Activated CD4-positive, alpha-beta T cell treated with anti-CD3 and anti-CD28 coated beads, Interleukin-10, Interleukin-2, amounts not matched to agents 100 ng/mL and 50 ng/mL, durations not matched to agents 16 hours and 8 hours (primary cell): ENCODE measurements around the gene GPHN.

ENCODE experiments used
- DNase-seq: peaks from one replicate; pipeline ENCODE4 v3.0.0-alpha.2; 2020

The GPHN gene

GRCh38 chr14:66972469-66972868 lies 464.5 kb downstream of the GPHN start:
- no peak for DNase-seq

DNA sequence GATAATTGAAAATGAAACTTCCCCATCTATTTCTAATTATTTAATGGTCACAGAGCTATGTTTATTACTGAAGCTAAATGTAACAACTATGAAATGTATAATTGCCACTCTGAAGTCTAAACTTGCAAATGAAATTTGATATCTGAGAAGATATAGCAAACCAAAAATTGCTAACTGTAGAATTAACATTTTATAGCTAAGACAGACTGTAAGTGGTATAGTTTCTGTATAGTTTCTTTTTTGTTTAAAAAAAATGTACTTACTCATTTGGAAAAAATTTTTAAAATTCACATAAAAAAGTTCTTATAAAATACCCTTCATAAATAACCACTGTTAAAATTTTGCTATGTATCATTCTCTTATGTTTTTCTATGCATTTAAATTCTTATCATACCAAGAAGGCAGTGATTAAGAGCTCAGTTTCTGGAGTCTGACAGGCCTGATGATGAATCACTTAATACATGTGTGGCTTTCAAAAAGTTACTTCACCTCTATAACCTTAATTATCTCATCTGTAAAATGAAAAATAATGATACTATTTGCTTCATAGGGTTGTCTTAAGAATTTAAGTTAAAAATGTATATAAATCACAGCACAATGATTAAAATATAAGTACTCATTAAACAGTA lies 466.6 kb downstream of the GPHN start:
- no peak for DNase-seq

DNA sequence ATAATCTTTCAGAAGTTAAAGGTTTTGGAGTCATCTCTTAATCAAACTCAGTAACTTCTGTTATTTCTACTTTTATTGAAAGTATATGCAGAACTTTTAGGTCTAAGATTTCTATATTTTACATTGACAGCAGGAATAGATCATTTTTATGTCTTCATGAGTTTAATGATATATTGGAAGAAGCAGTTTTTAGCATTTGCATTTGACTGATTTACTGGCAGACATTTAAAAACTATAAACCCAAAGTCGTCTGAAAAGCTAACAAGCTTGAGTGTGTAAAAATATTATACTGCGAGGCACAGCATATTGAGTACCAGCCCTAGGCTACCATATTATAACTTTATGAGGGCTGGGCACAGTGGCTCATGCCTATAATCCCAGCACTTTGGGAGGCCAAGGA lies 467.3 kb downstream of the GPHN start:
- no peak for DNase-seq

DNA sequence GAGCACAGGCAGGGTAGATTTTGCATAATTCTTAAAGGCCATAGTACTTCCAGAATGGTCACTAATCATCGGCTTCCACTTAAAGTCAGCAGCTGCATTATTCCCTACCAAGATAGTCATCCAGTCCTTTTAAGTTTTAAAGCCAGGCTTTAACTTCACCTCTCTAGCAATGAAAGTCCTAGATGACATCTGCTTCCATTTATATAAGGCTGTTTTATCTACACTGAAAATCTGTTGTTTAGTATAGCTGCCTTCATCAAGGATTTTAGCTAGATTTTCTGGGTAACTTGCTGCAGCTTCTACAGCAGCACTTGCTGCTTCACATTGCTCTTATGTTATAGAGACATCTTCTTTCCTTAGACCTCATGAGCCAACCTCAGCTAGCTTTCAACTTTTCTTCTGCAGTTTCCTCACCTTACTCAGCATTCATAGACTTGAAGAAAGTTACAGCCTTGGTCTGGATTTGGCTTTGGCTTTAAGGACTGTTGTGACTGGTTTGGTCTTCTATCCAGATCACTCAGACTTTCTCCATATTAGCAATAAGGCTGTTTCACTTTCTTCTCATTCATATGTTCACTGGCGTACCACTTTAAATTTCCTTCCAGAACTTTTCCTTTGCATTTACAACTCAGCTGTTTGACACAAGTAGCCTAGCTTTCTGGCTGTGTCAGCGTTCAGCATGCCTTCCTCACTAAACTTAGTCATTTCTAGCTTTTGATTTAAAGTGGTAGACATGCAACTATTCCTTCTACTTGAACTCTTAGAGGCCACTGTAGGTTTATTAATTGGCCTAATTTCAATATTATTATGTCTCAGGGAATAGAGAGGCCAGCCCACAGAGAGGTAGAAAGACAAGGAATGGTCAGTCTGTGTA lies 471.4 kb downstream of the GPHN start:
- DNase-seq, result peak; percentile 82

- DNase-seq, result no peak
Observed at GRCh38 chr14:66982247-66982646, 474.3 kb downstream of the GPHN start.

- DNase-seq, result no peak
Observed at GRCh38 chr14:66992776-66993175, 484.8 kb downstream of the GPHN start.

DNA sequence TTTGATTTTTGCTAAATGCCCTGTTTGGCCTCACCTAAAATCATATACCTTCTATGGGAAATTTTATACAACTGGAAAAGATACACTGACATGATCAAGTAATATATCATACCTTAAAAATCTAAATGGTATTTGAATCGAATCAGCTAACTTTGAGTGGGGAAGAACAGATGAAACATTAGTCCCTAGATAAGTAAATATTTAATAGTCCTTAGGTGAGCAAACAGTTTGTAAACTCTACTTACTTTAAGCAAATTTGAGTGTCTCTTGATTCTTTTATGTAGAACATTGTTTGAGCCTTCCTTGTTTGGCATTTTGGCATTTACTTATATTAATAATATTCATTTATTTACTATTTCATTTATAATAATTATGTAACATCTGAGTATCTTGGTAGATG lies 485.6 kb downstream of the GPHN start:
- DNase-seq, result no peak

DNA sequence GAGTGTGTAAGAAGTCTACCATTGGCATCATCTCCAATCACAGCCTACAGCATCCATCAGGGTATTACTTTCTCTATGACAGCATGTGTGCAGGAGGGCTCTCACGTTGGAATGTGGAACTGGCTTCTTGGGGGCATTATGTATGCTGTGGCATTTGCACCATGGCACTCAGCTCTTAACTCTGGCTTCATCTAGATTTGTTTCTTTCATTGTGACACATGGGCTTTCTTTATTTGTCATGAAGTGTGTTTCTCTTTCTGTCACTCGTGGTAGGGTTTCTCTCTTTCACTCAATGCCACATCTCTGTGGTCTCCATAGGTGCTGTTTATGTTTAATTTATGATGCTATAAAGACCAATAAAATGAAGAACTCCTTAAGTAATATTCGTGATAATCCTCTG lies 490.1 kb downstream of the GPHN start:
- DNase-seq, result peak; percentile 85

- DNase-seq, result no peak
Observed at GRCh38 chr14:66999978-67000377, 492.0 kb downstream of the GPHN start.

DNA sequence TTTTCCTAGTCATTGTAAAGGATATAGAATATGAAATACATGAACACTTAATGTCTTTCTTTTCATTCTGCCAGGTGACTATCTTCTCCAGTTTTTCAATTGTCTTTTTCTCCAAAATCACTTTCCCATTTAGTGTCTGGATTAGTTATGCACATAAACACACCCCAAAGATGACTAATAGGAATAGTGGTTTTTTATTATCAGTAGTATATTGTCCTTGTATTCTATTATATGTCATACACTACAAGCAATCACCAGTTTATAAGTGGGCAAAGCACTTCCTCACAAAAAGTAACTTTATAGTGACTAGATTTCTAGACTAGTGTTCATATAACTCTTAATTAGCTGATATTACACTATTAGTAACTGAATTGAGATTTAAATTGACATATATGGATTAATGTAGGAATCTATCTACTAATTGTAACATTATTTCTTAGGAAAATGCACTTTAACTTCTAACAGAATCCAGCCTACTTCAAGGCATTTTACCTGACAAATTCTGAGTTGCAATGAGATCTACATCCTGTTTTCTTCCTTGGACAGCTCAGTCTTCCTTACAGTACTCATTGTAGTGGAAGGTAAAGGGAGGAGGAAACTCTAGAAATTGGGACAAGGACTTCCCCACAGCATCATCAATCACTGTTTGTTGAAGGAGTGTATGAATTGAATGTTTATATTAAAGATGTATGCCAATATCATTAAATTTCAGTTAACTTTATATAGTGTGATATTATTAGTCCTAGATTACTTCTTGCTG lies 495.2 kb downstream of the GPHN start:
- no peak for DNase-seq

- DNase-seq, result no peak
Observed at GRCh38 chr14:67004521-67004920, 496.6 kb downstream of the GPHN start.

DNA sequence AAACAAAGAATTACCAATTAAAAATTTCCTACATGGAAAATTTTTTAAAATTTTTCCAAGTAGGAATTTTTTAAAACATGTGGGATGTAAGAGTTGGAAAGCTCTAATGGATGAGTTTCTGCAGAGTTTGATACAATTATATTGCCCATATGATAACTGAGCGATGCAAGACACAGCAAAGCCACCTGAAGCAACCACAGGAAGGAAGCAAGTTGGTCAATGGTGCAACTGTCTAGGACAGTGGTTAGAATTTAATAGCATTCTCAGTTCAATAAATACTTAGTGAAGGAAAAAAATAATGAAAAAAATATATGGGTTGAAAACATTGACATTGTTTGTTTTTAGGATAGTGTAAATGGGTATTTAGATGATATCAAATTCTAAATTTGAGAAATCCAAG lies 502.7 kb downstream of the GPHN start:
- no peak for DNase-seq

- no peak for DNase-seq
Observed at GRCh38 chr14:67016856-67017255, 508.9 kb downstream of the GPHN start.

DNA sequence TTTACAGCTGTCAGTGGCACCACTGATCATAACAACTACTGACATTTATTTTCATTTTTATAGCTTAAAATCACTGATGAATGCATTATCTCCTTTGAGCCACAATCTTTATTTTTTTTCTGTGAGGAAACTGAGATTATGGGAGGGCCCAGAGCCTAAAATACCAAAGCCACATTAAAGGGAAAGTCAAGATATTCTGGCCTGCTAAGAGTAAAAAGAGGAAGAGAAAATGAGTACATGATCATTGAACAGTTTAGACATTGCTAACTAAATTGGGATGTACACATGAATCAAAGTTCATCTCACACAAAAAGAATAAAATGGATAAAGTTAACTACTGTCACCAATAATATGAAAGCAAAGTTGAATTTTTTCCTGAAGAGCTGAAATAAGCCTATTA lies 510.8 kb downstream of the GPHN start:
- DNase-seq, result no peak

GRCh38 chr14:67019796-67020195 lies 511.8 kb downstream of the GPHN start:
- no peak for DNase-seq

GRCh38 chr14:67031920-67032774 lies 524.2 kb downstream of the GPHN start:
- no peak for DNase-seq

DNA sequence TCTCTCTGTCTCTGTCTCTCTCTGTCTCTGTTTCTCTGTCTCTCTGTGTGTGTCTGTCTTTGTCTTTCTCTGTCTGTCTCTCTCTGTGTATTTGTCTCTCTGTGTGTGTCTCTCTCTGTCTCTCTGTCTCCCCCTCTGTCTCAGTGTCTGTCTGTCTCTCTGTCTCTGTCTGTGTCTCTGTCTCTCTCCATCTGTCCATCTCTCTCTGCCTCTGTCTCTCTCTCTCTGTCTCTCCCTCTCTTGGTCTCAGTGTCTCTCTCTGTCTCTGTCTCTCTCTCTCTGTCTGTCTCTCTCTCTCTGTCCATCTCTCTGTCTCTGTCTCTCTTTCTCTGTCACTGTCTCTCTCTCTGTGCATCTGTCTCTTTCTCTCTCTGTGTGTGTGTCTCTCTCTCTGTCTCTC lies 537.5 kb downstream of the GPHN start:
- no peak for DNase-seq

GRCh38 chr14:67050896-67051295 lies 542.9 kb downstream of the GPHN start:
- DNase-seq, result no peak

DNA sequence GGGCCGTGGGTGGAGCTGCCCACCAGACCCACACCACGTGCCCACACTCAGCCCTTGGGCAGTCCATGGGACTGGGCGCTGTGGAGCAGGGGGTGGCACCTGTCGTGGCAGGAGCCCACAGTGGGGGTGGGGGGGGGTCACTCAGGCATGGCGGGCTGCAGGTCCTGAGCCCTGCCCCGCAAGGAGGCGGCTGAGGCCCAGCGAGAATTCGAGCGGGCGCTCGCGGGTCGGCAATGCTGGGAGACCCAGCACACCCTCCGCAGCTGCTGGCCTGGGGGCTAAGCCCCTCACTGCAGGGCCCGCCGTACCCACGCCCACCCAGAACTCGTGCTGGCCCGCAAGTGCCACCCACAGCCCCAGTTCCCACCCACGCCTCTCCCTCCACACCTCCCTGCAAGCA lies 548.7 kb downstream of the GPHN start:
- DNase-seq, result no peak

DNA sequence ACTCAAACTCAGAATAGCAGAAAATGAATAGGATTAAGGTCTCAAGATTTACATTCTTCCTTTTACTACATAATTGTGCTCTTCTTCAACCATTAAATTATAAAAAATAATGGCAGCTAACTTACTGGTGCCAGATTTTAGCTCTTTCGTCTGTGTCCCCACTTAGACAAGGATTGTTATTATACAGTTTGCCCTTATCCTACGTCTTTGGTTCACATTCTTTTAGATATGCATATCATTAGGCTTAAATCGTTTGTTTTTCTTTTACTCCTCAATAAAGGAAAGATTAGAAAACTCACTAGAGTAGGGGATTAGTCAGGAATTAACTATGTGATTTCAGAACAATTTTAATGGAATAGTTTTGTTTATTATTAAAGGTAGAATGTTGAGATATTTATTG lies 551.6 kb downstream of the GPHN start:
- DNase-seq, result no peak

DNA sequence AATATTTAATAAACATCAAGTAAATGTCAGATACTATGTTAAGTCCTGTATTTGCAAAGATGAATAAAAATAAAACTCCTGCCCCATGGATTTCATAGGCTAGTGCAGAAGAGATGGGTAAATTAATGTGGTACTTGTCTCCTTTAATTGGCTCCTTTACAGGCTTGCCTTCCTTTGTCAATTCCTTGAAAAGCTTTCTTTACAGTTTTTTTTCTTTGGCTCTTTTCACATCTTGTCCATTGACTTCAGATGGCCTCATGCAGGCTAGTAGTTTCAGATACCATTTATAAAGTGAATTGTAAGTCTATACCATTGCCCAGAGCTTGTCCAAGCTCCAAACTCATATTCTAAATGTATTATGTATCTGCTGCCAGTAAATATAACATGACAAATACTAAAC lies 552.6 kb downstream of the GPHN start:
- no peak for DNase-seq

GRCh38 chr14:67067070-67067814 lies 559.3 kb downstream of the GPHN start:
- DNase-seq, result peak; percentile 3
